Measurements from ENCODE around the gene TMEM114. TPM values are rescaled to one million over a fixed set of nuclear protein-coding genes. Genes with fewer than 3 reads are reported as not detected.
"Not testable (repeated sequence)": the region's sequence is repeated elsewhere in the genome, so short reads cannot be mapped to it uniquely, and the experiment has no call there.

The TMEM114 gene
- total RNA-seq, 2 experiments from 2014 or later: not detected

DNA sequence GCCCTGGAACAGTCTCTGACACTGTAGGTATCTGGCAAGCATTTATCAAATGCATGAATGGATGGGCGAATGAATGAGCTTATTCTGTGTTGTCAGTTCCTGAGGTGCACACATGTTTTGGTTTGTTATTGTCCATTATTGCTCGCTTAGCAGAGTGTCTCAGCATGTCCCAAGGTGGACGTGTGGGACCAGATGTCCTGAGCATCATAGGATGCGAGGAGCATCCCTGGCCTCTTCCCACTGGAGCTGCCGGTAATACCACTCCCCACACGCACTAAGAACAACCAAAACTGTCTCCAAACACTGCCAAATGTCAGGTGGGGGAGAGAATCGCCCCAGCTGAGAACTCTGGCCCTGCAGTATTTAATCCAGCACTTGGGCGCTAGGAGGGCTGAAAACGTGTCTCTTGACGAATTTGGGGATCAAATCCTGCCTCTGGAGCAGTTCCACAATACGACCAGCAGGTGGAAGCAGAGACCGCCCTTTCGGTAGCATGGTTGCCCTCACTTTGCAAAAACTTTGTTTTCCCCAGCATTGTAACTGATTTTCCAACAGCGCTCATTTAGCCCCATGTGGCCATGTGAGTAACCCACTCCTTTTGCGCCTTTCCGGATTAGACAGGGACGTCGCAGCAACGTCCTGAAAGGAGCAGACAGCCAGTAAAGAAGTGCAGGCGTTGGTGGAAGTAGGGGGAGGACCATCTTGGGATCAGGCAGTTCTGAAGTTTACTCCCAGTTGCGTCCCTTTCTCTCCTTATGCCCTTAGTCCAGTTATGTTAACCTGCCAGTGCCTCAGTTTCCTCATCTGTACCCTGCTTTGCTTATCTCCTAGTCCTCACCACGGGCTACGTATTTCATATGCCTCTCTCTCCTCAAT is 22.7 kb downstream of the TMEM114 start:
- H3K4me1 Mint-ChIP-seq (ENCODE audit: low read depth): peaks cover 2% of the 10 kb centered on the region
- no peak overlapping the region for H3K27ac Mint-ChIP-seq
- TF ChIP-seq, protein P1, sequence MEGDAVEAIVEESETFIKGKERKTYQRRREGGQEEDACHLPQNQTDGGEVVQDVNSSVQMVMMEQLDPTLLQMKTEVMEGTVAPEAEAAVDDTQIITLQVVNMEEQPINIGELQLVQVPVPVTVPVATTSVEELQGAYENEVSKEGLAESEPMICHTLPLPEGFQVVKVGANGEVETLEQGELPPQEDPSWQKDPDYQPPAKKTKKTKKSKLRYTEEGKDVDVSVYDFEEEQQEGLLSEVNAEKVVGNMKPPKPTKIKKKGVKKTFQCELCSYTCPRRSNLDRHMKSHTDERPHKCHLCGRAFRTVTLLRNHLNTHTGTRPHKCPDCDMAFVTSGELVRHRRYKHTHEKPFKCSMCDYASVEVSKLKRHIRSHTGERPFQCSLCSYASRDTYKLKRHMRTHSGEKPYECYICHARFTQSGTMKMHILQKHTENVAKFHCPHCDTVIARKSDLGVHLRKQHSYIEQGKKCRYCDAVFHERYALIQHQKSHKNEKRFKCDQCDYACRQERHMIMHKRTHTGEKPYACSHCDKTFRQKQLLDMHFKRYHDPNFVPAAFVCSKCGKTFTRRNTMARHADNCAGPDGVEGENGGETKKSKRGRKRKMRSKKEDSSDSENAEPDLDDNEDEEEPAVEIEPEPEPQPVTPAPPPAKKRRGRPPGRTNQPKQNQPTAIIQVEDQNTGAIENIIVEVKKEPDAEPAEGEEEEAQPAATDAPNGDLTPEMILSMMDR (IDR thresholded peaks at IDR 0.05): peak; percentile 96
- no peaks in the 10 kb centered on the region for H3K36me3 Mint-ChIP-seq (ENCODE audit: low read depth)
- peaks cover 6% of the 10 kb centered on the region for H3K27me3 Mint-ChIP-seq
- no peaks in the 10 kb centered on the region for H3K9me3 Mint-ChIP-seq
- intact Hi-C loops (cut with micrococcal nuclease): loop anchor here (5.0 kb wide), 3 partner anchors 90 to 315 kb away; partner anchors contain the start of genes LITAFD, PMM2 and TMEM186
- DNase-seq (peak; percentile 85), ATAC-seq (peak; percentile 90)
- ChIA-PET POLR2A (interaction anchor here (0.7 kb wide), 1 partner anchor 187 kb away, joined by 3 read pairs; no protein-coding TSS in a partner anchor), CTCF (interaction anchor here (0.9 to 3.2 kb wide), 15 partner anchors 22 to 441 kb away, joined by 3 to 25 read pairs (median 4); partner anchors contain the start of genes ABAT, CARHSP1, LITAFD and METTL22)
- H3K4me3 Mint-ChIP-seq: no peak overlapping the region

DNA sequence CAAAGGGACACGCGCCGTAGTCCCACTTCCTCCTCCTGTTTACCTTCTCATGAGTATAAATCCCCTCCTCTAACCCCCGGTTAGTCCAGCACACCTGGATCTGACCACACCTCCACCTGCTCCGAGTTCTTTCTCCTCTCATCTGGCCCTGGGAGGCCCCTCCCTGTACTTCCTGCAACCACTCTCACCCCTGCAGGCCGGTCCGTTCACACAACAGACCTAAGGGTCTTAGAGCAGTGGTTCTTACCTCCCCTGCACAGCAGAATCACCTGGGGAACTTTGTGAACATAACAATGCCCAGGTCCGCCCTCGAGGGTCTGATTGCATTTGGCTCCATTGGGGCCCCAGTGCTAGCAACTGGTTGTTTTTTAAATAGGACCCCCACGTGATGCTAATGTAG is 24.8 kb downstream of the TMEM114 start:
- peaks cover 4% of the 10 kb centered on the region for H3K27me3 Mint-ChIP-seq
- DNase-seq (peak; percentile 21), ATAC-seq (peak; percentile 14)
- TF ChIP-seq, protein P1 (IDR thresholded peaks at IDR 0.05): no peak
- ChIA-PET CTCF (interaction anchor here (1.5 kb wide), 1 partner anchor 314 kb away, joined by 4 read pairs; no protein-coding TSS in a partner anchor), POLR2A (interaction anchor here (1.5 kb wide), 1 partner anchor 232 kb away, joined by 4 read pairs; the partner anchor contains the start of gene TMEM186)
- H3K36me3 Mint-ChIP-seq (ENCODE audit: low read depth): no peaks in the 10 kb centered on the region
- intact Hi-C loops (cut with micrococcal nuclease): loop anchor here (5.0 kb wide), 3 partner anchors 92 to 317 kb away; partner anchors contain the start of genes LITAFD, PMM2 and TMEM186
- H3K4me1 Mint-ChIP-seq (ENCODE audit: low read depth): peaks cover 2% of the 10 kb centered on the region
- no peak overlapping the region for H3K4me3 Mint-ChIP-seq
- no peaks in the 10 kb centered on the region for H3K9me3 Mint-ChIP-seq
- H3K27ac Mint-ChIP-seq: no peak overlapping the region

- DNase-seq (no peak), ATAC-seq (no peak)
- ChIA-PET CTCF (no interaction called here), POLR2A (no interaction called here)
- no peak overlapping the region for H3K4me3 Mint-ChIP-seq
- intact Hi-C loops (cut with micrococcal nuclease): loop anchor here (5.0 kb wide), 3 partner anchors 92 to 317 kb away; partner anchors contain the start of genes LITAFD, PMM2 and TMEM186
- H3K36me3 Mint-ChIP-seq (ENCODE audit: low read depth): no peaks in the 10 kb centered on the region
- TF ChIP-seq, protein P1 (IDR thresholded peaks at IDR 0.05): no peak
- no peaks in the 10 kb centered on the region for H3K9me3 Mint-ChIP-seq
- no peak overlapping the region for H3K27ac Mint-ChIP-seq
- peaks cover 2% of the 10 kb centered on the region for H3K27me3 Mint-ChIP-seq
- H3K4me1 Mint-ChIP-seq (ENCODE audit: low read depth): peaks cover 2% of the 10 kb centered on the region
Observed at GRCh38 chr16:8564934-8565345, 25.4 kb downstream of the TMEM114 start.

GRCh38 chr16:8563944-8564540 is 26.3 kb downstream of the TMEM114 start:
- H3K36me3 Mint-ChIP-seq (ENCODE audit: low read depth); H3K4me1 Mint-ChIP-seq (ENCODE audit: low read depth); H3K27me3 Mint-ChIP-seq; H3K27ac Mint-ChIP-seq; DNase-seq; H3K4me3 Mint-ChIP-seq; intact Hi-C loops (cut with micrococcal nuclease); CTCF ChIA-PET; ATAC-seq; H3K9me3 Mint-ChIP-seq; POLR2A ChIA-PET: not testable (repeated sequence)

- H3K4me1 Mint-ChIP-seq (ENCODE audit: low read depth): no peaks in the 10 kb centered on the region
- intact Hi-C loops (cut with micrococcal nuclease): no loop called here
- TF ChIP-seq, protein P1 (IDR thresholded peaks at IDR 0.05): no peak
Observed at GRCh38 chr16:8561496-8561895, 28.8 kb downstream of the TMEM114 start.

More at GRCh38 chr16:8561496-8561895, 28.8 kb downstream of the TMEM114 start:
- CTCF ChIA-PET: no interaction called here
- Mint-ChIP-seq H3K27ac (no peak overlapping the region), H3K4me3 (no peak overlapping the region), H3K9me3 (no peaks in the 10 kb centered on the region), H3K36me3 (ENCODE audit: low read depth) (no peaks in the 10 kb centered on the region), H3K27me3 (no peaks in the 10 kb centered on the region)
- DNase-seq: no peak
- ATAC-seq: no peak
- POLR2A ChIA-PET: interaction anchor here (1.0 kb wide), 1 partner anchor 68 kb away, joined by 3 read pairs; no protein-coding TSS in a partner anchor

All from activated CD8-positive, alpha-beta T cell treated with anti-CD3 and anti-CD28 coated beads for 36 hours (primary cell).